Fibroblast of gingiva (primary cell): ENCODE measurements around the gene SLC6A6.

ENCODE experiments used
- DNase-seq: peaks from one replicate; pipeline ENCODE4 v3.0.0-alpha.2; 2011; ENCODE audit warnings: low read depth

The SLC6A6 gene

DNA sequence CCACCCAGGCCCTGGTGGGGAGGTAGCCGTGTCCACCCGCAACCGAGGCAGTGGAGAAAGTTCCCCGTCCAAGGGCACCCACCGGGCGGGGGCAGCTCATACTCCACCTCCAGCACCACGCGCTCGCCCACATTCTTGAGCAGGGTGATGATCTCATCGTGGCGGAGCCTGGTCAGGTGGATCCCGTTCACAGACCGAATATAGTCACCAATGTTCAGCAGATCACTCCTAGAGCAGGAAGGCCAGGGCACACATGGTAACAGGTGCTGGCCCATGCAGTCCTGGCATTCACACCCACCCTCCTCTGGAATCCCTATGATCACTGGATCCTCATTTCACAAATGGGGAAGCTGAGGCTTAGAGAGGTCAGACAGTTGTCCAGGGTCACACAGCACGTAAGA lies 121.9 kb downstream of the SLC6A6 start:
- DNase-seq = no peak

DNA sequence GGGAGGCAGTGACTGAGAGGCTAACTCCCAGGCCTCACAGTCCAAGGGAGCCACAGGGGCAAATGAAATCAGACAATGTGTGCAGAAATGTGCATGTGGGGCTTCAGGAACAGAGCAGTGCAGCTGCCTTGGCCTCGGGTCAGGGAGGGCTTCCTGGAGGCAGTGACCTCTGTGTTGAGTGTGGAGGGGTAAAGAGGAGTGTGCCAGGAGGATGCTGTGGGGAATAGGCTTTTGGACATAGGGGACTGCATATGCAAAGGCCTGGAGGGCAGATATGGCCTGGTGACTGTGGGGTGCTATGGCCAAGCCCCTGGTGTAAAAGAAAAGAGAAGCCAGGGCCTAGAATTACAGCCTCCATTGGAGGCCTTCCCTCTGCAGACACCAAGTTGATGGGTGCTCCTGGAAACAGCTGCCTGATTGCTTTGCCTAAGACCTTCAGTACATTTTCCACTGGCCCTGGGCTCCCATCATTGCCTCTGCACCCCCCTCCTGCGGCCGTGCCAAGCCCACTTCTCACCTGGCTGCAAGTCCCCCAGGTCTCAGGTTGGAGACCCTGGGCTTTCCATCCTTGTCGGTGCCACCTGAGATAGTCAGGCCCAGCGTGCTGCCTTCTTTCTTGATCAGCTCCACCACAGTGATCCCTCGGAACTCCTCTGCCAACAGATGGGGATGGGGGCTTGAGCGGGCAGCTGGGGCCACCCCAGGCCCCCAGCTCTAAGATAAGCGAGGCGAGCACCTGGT lies 122.7 kb downstream of the SLC6A6 start:
- DNase-seq = no peak

GRCh38 chr3:14525685-14526631 lies 123.6 kb downstream of the SLC6A6 start:
- DNase-seq = no peak

GRCh38 chr3:14528081-14528480 lies 125.7 kb downstream of the SLC6A6 start:
- no peak for DNase-seq

- DNase-seq = no peak
Measured at GRCh38 chr3:14531856-14532395, 129.5 kb downstream of the SLC6A6 start.

DNA sequence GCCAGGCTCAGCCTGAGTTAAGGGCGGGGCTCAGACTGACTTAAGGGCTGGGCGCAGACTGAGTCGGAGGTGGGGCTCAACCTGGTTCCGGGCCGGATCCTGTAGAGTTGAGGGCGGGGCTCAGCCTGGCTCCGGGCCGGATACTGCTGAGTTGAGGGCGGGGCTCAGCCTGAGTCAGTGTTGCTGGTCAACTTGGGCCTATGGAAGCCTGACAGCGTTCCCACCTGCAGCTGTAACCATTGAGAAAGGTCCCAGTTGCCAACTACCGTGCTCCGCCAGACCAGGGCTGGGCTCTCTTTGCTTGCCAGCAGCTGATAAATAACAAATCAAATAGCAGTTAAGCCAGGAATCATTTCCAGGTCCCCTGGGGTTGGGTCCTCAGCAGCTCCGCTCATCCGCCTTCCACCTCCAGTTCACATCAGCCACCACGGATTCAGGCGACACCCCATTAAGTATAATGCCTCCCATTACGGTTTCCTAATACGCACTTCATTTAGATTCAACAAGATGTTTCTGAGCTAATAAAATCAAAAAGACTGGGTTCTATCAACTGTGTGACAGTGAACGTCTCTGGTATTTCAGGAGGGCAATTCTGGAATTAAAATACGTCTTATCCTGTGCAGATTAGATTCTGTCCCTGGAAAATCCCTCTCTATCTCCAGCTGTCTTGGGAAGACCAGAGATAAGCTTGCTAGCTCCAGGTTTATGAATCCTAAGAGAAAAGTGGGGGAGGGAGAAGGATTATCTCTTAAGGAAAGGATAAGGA lies 130.5 kb downstream of the SLC6A6 start:
- DNase-seq = no peak

- no peak for DNase-seq
Measured at GRCh38 chr3:14533457-14533958, 131.1 kb downstream of the SLC6A6 start.

DNA sequence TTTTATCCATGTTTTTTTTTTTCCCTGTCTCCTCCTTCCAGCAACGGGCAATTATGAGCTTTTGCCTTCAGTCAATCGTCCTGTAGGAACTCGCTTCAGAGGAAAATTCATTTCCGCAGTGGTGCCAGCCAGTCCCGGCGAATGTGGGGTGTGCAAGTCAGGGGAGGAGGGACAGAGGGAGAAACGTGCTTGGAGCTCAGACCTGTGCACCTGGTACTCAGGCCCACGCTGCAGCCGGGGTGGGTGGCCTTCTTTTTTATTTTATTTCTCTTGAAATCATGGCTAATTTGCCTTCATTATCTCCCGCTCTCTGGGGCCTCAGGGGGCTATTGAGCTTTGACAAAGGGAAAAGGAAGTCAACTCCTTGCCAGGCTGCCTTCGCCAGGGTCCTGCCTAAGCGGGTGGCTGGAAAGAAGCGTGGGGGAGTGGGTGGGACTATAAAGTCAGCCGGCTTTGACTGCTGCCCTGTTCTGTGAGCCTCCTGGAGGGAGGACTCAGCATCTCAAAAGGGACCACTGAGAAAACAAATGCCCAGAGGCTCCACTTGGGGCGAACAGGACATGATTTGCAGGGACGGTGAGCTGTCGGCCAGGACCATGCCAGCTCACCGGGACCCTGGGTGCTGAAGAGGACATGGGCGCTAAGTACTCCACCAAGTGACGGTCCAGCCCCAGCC lies 132.2 kb downstream of the SLC6A6 start:
- DNase-seq = no peak

- no peak for DNase-seq
Measured at GRCh38 chr3:14535616-14536015, 133.2 kb downstream of the SLC6A6 start.

DNA sequence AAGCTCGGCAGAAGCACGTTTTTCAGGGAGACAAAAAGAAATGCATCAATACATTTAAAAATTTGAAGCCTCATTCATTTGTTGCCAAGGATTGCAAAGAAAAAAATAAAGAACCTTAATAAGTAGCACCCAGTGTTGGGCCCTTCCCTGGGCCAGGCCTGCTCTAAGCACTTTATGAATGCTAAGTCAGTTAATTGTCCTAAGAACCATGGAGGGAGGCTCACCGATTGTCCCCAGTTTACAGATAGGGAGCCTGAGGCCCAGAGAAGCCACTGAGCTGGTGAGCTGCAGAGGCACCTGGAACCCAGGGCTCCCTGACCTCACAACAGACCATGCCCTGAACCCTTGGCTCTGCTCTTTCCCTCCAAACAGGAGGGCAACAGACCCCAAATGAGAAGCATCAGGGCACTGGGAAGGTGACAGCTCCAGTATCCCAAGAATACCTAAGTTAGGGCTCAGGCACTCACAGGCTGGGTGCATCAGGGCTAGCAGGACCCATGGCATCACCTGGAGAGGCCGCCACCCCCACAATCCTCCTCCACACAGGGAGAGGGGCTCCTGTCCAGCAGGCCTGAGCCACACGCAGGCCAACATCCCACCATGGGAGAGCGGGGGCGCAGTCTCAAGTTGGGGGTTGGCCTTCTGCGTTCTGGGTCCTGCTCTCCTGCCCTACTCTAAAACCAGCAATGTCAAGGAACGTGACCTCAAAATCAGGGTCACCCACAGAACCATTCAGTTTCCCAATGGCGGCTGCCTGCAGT lies 133.8 kb downstream of the SLC6A6 start:
- no peak for DNase-seq

DNA sequence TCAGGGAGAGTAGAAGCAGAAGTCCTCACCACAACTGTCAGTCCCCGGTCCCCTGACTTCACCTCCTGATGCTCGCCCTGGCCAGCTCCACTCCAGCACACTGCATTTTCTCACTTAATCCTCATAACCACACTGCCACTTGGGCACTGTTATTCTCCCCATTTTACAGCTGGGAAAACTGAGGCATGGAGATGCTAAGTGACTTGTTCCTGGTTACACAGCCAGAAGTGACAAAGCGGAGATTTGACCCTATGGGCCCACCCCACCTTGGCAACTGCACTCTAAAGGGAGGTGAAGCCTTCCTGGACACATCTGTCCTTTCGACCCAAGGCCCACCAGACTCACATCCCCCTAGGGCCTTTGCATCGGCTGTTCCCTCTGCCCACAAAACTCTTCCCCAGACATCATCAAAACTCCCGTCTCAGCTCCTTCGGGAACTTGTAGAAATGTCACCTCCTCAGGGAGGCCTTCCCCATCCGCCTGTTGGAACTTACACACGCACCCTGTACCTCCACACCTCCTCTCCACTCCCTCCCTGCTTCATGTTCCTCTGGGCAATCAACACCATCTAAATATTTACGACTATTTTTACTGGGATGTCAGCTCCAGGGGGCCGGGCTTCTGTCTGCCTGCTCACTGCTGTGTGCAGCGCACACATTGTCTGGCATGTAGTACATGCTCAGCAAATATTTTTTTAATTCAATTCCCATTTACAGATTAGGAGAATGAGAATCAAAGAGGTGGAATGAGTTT lies 134.6 kb downstream of the SLC6A6 start:
- DNase-seq = no peak

DNA sequence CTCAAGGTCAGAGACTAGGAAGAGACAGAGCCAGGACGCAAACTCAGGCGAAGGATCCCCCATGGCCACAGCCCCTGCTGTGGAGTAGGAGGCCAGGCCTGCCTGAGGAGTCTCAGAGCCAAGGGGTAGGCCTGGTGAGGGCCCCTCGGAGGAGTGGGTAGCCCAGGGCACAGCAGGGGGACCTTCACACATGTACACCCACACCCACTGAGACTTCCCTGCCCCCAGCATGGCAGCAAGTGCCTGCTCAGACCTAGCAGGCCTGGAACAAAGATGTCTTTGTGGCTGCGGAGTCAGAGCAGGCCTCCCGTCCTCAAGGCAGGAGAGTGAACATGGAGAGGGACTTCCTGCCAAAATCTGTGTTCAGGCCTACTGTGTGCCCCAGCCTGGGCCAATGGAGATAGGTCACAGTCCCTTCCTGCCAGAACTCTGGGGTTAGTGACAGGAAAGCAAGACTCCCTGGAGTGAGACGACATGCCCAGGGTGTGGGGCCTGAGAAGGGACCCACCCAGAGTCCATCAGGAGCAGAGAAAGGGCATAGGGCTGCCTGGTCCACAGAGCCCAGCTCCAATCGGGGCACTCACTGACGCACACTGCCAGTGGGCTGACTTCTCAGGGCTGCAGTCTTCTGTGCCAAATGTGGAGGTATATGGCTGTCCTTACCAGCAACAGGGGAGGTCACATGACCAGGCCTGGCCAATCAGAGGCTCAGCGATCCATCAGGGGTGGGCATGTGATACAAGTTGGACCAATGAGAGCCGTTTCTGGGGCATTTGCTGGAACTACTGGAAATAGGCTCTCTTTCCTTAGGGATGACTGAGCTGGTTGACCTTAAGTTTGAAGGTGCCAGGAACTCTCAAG lies 135.4 kb downstream of the SLC6A6 start:
- no peak for DNase-seq

GRCh38 chr3:14538451-14539088 lies 136.2 kb downstream of the SLC6A6 start:
- DNase-seq = no peak
